Measurements from ENCODE around the gene CLCF1.

The CLCF1 gene

DNA sequence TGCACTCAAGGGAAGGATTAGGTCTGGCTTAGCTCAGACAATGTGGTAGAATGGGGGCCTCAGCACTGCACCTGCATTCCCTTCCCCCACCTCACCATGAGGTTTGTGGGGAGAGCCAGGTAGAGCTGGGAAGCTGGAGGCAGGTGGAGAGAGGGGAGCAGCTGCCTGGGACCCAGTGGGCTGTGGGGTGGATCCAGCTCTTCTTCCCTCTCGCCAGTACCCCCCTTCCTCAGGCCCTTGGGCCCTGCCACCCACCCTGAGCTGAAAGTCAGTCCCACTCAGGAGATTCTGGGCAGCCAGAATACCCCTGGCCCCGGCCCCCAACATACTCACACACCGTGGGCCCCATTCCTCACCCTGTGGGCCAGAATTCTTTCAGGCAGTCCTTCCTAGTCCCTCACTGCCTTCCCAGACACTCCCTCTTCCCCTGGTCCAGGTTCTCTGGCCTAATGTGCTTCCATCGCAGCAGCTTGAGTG is 17.0 kb downstream of the CLCF1 start:
- H3K27ac Mint-ChIP-seq = peak overlapping the region; percentile 83
- H3K4me3 Mint-ChIP-seq = peak overlapping the region; percentile 75
- H3K36me3 Mint-ChIP-seq = peaks cover 3% of the 10 kb centered on the region
- H3K9me3 Mint-ChIP-seq = no peaks in the 10 kb centered on the region
- no peaks in the 10 kb centered on the region for H3K27me3 Mint-ChIP-seq
- peaks cover 55% of the 10 kb centered on the region for H3K4me1 Mint-ChIP-seq
- ATAC-seq (ENCODE audit: low read depth) (no peak), DNase-seq (ENCODE audit: low spot score in 2 of 2) (peak in 1 of 2 donors; percentile 26)

GRCh38 chr11:67355794-67356386 is 17.5 kb downstream of the CLCF1 start:
- Mint-ChIP-seq H3K4me3 (peak overlapping the region; percentile 75), H3K27me3 (no peaks in the 10 kb centered on the region), H3K4me1 (peaks cover 52% of the 10 kb centered on the region), H3K27ac (no peak overlapping the region), H3K9me3 (no peaks in the 10 kb centered on the region), H3K36me3 (peaks cover 3% of the 10 kb centered on the region)
- DNase-seq (ENCODE audit: low spot score in 2 of 2) (peak in 1 of 2 donors; percentile 12), ATAC-seq (ENCODE audit: low read depth) (no peak)

GRCh38 chr11:67355023-67355793 is 18.2 kb downstream of the CLCF1 start:
- Mint-ChIP-seq H3K4me1 (peaks cover 53% of the 10 kb centered on the region), H3K4me3 (no peak overlapping the region)

DNA sequence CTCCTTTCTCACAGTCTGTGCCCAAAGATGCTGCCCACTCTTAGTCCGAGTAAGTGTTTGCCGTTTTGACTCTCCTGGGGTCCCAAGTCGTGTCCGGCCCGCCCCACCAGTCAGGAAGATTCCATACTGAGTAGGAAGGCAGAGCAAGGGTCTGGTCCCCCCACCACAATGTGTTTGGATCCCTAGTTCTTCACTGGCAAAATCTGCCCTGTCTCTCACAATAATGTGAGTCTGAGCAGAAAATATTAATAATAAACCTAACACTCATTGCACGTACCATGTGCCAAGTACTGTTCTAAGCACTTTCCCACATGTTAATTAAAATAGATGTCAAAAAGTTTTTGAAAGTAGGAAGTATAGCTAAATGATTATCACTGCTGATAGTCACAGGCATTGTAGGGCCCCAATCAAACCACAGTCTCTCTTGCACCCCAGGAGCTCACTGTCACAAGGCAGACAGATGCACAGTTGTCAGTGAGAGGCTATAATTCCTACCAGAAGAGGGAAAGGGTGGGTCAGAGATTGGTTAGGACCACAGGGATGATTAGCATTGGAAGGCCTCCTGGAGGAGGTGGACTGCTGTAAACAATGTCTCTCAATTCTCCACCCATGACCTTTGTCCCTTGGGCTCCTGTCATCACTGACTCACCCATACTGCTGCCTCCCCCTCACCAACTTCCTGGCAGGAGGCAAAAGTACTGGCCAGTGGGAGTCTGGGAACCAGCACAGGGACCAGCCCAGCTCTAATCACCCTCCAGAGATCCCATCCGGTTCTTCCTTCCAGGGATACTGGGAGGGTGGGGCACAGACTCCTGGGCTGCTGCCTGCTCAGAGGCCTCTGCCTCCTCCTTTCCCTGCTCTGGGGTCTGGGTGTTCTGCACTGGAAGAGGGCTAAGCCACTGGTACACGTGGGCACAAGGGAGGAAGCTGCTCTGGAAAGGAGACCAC is 19.0 kb downstream of the CLCF1 start:
- peak; percentile 7 for ATAC-seq (ENCODE audit: low read depth)
- Mint-ChIP-seq H3K36me3 (peaks cover 1% of the 10 kb centered on the region), H3K27me3 (no peaks in the 10 kb centered on the region), H3K4me1 (peaks cover 61% of the 10 kb centered on the region), H3K9me3 (no peaks in the 10 kb centered on the region), H3K27ac (peak overlapping the region; percentile 97), H3K4me3 (peak overlapping the region; percentile 91)
- peak in 1 of 2 donors; percentile 23 for DNase-seq (ENCODE audit: low spot score in 2 of 2)

More at GRCh38 chr11:67355023-67355793, 18.2 kb downstream of the CLCF1 start:
- Mint-ChIP-seq H3K27me3 (no peaks in the 10 kb centered on the region), H3K36me3 (peaks cover 1% of the 10 kb centered on the region), H3K9me3 (no peaks in the 10 kb centered on the region), H3K27ac (no peak overlapping the region)
- ATAC-seq (ENCODE audit: low read depth) = no peak
- DNase-seq (ENCODE audit: low spot score in 2 of 2) = peak in 1 of 2 donors; percentile 13

DNA sequence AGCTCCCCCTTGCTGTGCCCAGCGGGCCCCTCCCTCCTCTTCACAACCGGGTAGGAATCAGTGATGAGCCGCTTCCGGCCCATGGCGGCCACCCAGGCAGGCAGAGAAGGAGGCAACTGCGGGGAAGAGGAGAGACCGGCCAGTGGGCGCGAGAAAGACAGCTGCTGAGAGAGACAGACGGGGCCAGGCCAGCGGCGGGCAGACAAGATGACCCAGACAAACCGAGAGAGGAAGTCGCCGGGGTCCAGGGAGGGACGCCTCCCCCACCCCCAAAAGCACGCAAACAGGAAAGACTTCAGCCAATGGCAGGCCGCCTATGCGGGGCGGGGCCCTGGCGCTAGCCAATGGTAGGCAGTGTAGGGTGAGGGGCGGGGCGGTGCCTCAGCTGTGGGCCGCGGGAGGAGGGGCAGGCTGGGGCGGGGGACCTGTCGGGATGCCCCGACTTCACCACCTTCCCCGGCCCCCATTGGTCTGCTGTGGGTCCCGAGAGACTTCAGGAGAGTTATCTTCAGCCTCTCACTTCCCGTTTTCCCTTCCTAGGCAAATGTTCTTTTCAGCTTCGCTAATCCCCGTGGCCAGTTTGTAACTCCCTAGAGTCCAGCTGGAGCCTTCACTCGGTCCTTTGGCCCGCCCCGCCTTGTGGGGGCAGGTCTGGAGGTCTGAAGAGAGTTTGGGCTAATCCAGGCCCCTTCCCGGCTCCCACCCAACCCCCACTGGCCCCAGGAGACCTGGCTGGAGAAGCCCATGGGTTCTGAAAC is 19.9 kb downstream of the CLCF1 start, which contains the start of gene POLD4:
TSS of gene POLD4 (minus strand) at position 230 of the 758 bp plus-strand sequence. CDS start at position 83, 147 bp downstream.
- H3K4me1 Mint-ChIP-seq = peaks cover 65% of the 10 kb centered on the region
- peak within 1 kb of the TSS; percentile 91 for H3K4me3 Mint-ChIP-seq
- DNase-seq (ENCODE audit: low spot score in 2 of 2) = peak; percentile 91 to 93
- H3K9me3 Mint-ChIP-seq = no peaks in the 10 kb centered on the region
- peak; percentile 81 for ATAC-seq (ENCODE audit: low read depth)
- peak within 1 kb of the TSS; percentile 97 for H3K27ac Mint-ChIP-seq
- H3K36me3 Mint-ChIP-seq = peaks cover 1% of the 10 kb centered on the region
- H3K27me3 Mint-ChIP-seq = no peaks in the 10 kb centered on the region

GRCh38 chr11:67352546-67353316 is 20.7 kb downstream of the CLCF1 start:
- Mint-ChIP-seq H3K36me3 (peaks cover 1% of the 10 kb centered on the region), H3K9me3 (no peaks in the 10 kb centered on the region), H3K27me3 (no peaks in the 10 kb centered on the region), H3K4me3 (peak overlapping the region; percentile 91), H3K4me1 (peaks cover 61% of the 10 kb centered on the region), H3K27ac (peak overlapping the region; percentile 97)
- DNase-seq (ENCODE audit: low spot score in 2 of 2) = peak in 1 of 2 donors; percentile 74
- ATAC-seq (ENCODE audit: low read depth) = peak; percentile 47

DNA sequence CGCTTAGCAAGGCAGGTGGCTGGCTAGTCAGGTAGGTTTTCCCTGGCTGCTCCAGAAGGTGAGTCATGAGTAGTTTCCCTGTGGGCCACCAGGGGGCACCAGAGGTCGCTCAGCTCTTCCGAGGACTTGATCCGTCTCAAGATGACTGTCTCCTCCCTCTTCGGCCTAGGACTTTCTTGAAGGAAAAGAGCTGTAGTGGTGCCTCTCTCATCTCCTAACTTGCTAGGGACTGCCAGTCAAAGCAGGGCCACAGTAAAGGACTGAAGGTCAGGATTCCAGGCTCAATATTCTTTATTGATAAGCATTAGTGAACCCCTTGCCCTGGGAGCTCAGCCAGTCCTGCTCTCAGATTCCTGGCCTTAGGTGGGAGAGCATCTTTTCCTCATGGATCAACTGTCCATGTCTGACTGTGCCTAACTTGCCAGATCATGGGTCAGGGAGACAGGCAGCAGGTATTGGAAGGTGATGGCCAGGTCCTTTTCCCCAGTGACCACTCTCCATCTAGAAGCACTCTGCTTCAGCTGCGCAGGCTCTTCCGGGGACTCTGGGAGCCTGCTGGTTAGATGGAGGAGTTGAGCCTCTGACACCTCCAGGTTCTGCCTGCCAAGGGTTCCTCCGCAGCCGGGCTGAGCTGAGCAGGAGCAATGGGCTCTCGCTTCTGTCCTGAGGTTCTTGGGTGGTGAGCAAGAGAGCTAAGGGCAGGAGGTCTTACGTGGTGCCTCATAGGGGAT is 22.0 kb downstream of the CLCF1 start:
- H3K9me3 Mint-ChIP-seq = no peaks in the 10 kb centered on the region
- peaks cover 1% of the 10 kb centered on the region for H3K36me3 Mint-ChIP-seq
- DNase-seq (ENCODE audit: low spot score in 2 of 2) (peak; percentile 59 to 63), ATAC-seq (ENCODE audit: low read depth) (no peak)
- H3K4me1 Mint-ChIP-seq = peaks cover 51% of the 10 kb centered on the region
- H3K27me3 Mint-ChIP-seq = no peaks in the 10 kb centered on the region
- peak overlapping the region; percentile 48 for H3K27ac Mint-ChIP-seq
- peak overlapping the region; percentile 77 for H3K4me3 Mint-ChIP-seq

DNA sequence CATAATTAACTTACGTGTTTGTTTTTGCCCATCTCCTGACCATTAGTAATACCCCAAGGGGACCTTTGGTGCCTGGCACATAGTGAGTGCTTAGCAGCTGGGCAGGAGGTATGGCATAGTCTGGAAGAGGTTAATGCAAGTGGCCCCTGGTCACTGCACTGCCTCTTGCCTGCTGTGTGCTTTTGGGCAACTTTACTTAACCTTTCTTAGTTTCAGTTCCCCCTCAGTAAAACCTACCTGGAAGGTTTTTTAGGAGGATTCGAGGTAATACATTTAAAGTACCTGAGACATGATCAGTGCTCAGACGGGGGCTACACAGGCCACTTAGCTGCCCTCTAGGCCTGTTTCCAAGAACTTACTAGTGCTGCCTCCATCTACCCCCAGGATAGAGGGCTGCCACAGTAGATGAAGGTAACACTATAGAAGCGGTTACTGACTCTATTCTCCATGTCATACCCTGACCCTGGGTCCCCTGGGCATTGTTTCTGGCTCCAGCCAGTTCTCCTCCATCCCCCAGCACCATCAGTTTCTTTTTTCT is 23.4 kb downstream of the CLCF1 start:
- ATAC-seq (ENCODE audit: low read depth) = no peak
- H3K36me3 Mint-ChIP-seq = peaks cover 1% of the 10 kb centered on the region
- H3K9me3 Mint-ChIP-seq = no peaks in the 10 kb centered on the region
- H3K4me1 Mint-ChIP-seq = peaks cover 52% of the 10 kb centered on the region
- no peaks in the 10 kb centered on the region for H3K27me3 Mint-ChIP-seq
- no peak for DNase-seq (ENCODE audit: low spot score in 2 of 2)
- peak overlapping the region; percentile 56 for H3K4me3 Mint-ChIP-seq
- H3K27ac Mint-ChIP-seq = peak overlapping the region; percentile 58

DNA sequence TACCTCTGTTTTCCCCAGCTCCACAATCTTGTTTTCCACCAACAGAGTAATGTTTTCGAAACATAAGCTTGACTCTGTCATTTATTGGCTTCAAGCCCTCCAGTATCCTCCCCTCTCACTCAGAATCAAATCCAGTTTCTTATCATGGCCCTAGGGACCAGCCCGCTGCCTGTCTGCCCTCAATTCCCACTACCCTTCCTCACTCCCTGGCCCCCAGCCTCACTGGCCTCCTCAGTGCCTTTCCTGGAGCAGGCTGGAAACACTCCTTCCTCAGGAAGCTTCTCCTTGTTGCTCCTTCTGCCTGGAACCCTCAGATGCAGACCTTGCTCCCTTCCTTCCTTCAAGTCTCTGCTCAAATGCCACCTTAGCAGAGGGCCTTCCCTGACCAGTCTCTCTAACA is 23.9 kb downstream of the CLCF1 start:
- peaks cover 1% of the 10 kb centered on the region for H3K36me3 Mint-ChIP-seq
- H3K27ac Mint-ChIP-seq = peak overlapping the region; percentile 58
- no peaks in the 10 kb centered on the region for H3K9me3 Mint-ChIP-seq
- H3K4me3 Mint-ChIP-seq = peak overlapping the region; percentile 56
- no peak for ATAC-seq (ENCODE audit: low read depth)
- peaks cover 50% of the 10 kb centered on the region for H3K4me1 Mint-ChIP-seq
- no peaks in the 10 kb centered on the region for H3K27me3 Mint-ChIP-seq
- DNase-seq (ENCODE audit: low spot score in 2 of 2) = no peak

- Mint-ChIP-seq H3K4me3 (no peak overlapping the region), H3K4me1 (peaks cover 49% of the 10 kb centered on the region), H3K9me3 (no peaks in the 10 kb centered on the region), H3K27ac (peak overlapping the region; percentile 58), H3K36me3 (peaks cover 1% of the 10 kb centered on the region), H3K27me3 (no peaks in the 10 kb centered on the region)
- no peak for DNase-seq (ENCODE audit: low spot score in 2 of 2)
- ATAC-seq (ENCODE audit: low read depth) = no peak
Observed at GRCh38 chr11:67349036-67349435, 24.4 kb downstream of the CLCF1 start.

GRCh38 chr11:67347964-67348749 is 25.2 kb downstream of the CLCF1 start:
- Mint-ChIP-seq H3K27ac (peak overlapping the region; percentile 11), H3K4me1 (peaks cover 45% of the 10 kb centered on the region), H3K36me3 (peaks cover 1% of the 10 kb centered on the region), H3K4me3 (no peak overlapping the region), H3K9me3 (no peaks in the 10 kb centered on the region), H3K27me3 (no peaks in the 10 kb centered on the region)
- ATAC-seq (ENCODE audit: low read depth) = no peak
- DNase-seq (ENCODE audit: low spot score in 2 of 2) = no peak
